HG02678 (cell line): Measurements from ENCODE around the gene PCDHGC4.

Experiments
- ATAC-seq: cut with Tn5 transposase; IDR thresholded peaks from one replicate; pipeline ENCODE4 v1.9.1; 2021; ENCODE audit warnings: mild to moderate bottlenecking, moderate library complexity; ENCODE audit not compliant: unreplicated experiment

The PCDHGC4 gene

GRCh38 chr5:141484641-141485311 lies at the start of gene PCDHGC4:
TSS of gene PCDHGC4 (plus strand) at chr5:141485030. CDS start at chr5:141485174, 144 bp downstream.
- ATAC-seq, result peak; percentile 70

GRCh38 chr5:141437221-141437620 lies 47.6 kb upstream of the PCDHGC4 start:
- no peak for ATAC-seq

- no peak for ATAC-seq
Measured at GRCh38 chr5:141439411-141440141, 45.3 kb upstream of the PCDHGC4 start.

GRCh38 chr5:141440341-141440740 lies 44.5 kb upstream of the PCDHGC4 start:
- no peak for ATAC-seq

GRCh38 chr5:141441571-141442170 lies 43.2 kb upstream of the PCDHGC4 start:
- ATAC-seq, result no peak

- no peak for ATAC-seq
Measured at GRCh38 chr5:141465351-141465750, 19.5 kb upstream of the PCDHGC4 start.

GRCh38 chr5:141475625-141476131 lies 9.2 kb upstream of the PCDHGC4 start, which contains the start of gene PCDHGC3:
TSS of gene PCDHGC3 (plus strand) at chr5:141475966. CDS start at chr5:141476117, 151 bp downstream.
- ATAC-seq, result peak; percentile 98

- peak; percentile 19 for ATAC-seq
Measured at GRCh38 chr5:141476132-141476911, 8.5 kb upstream of the PCDHGC4 start.

GRCh38 chr5:141477044-141477575 lies 7.7 kb upstream of the PCDHGC4 start:
- no peak for ATAC-seq

GRCh38 chr5:141477815-141478214 lies 7.0 kb upstream of the PCDHGC4 start:
- no peak for ATAC-seq

- no peak for ATAC-seq
Measured at GRCh38 chr5:141478321-141478945, 6.4 kb upstream of the PCDHGC4 start.

GRCh38 chr5:141479776-141480175 lies 5.1 kb upstream of the PCDHGC4 start:
- ATAC-seq, result no peak

- no peak for ATAC-seq
Measured at GRCh38 chr5:141483902-141484301, 928 bp upstream of the PCDHGC4 start.

GRCh38 chr5:141484310-141484640 lies 555 bp upstream of the PCDHGC4 start:
- ATAC-seq, result no peak

GRCh38 chr5:141485321-141486055 lies 658 bp downstream of the PCDHGC4 start:
- ATAC-seq, result peak; percentile 25

- ATAC-seq, result no peak
Measured at GRCh38 chr5:141486091-141486490, 1.3 kb downstream of the PCDHGC4 start.

- ATAC-seq, result no peak
Measured at GRCh38 chr5:141487131-141487530, 2.3 kb downstream of the PCDHGC4 start.

GRCh38 chr5:141488591-141489561 lies 4.0 kb downstream of the PCDHGC4 start, which contains the start of gene PCDHGC5:
TSS of gene PCDHGC5 (plus strand) at chr5:141489081. CDS start at chr5:141489241, 160 bp downstream.
- no peak for ATAC-seq
